ENCODE measurements around the gene SIGLEC11.

The SIGLEC11 gene

GRCh38 chr19:49913720-49914119 is 47.3 kb downstream of the SIGLEC11 start:
- no peak for TF ChIP-seq GATA3 (IDR thresholded peaks at IDR 0.05; ENCODE audit: low read depth, low read length)
- TF ChIP-seq GATA2 (IDR thresholded peaks at IDR 0.05; ENCODE audit: low read depth, low read length) = no peak

- no peak for TF ChIP-seq GATA2 (IDR thresholded peaks at IDR 0.05; ENCODE audit: low read depth, low read length)
- TF ChIP-seq GATA3 (IDR thresholded peaks at IDR 0.05; ENCODE audit: low read depth, low read length) = no peak
Measured at GRCh38 chr19:49912965-49913685, 47.8 kb downstream of the SIGLEC11 start.

GRCh38 chr19:49911381-49912145 is 49.4 kb downstream of the SIGLEC11 start:
- TF ChIP-seq GATA2 (IDR thresholded peaks at IDR 0.05; ENCODE audit: low read depth, low read length) (no peak), GATA3 (IDR thresholded peaks at IDR 0.05; ENCODE audit: low read depth, low read length) (no peak)

- TF ChIP-seq GATA3 (IDR thresholded peaks at IDR 0.05; ENCODE audit: low read depth, low read length) (no peak), GATA2 (IDR thresholded peaks at IDR 0.05; ENCODE audit: low read depth, low read length) (no peak)
Measured at GRCh38 chr19:49910179-49910578, 50.8 kb downstream of the SIGLEC11 start.

GRCh38 chr19:49908480-49909420 is 52.2 kb downstream of the SIGLEC11 start:
- TF ChIP-seq GATA2 (IDR thresholded peaks at IDR 0.05; ENCODE audit: low read depth, low read length) (no peak), GATA3 (IDR thresholded peaks at IDR 0.05; ENCODE audit: low read depth, low read length) (no peak)

- no peak for TF ChIP-seq GATA3 (IDR thresholded peaks at IDR 0.05; ENCODE audit: low read depth, low read length)
- TF ChIP-seq GATA2 (IDR thresholded peaks at IDR 0.05; ENCODE audit: low read depth, low read length) = no peak
Measured at GRCh38 chr19:49907745-49908446, 53.1 kb downstream of the SIGLEC11 start.

- TF ChIP-seq GATA3 (IDR thresholded peaks at IDR 0.05; ENCODE audit: low read depth, low read length) = no peak
- no peak for TF ChIP-seq GATA2 (IDR thresholded peaks at IDR 0.05; ENCODE audit: low read depth, low read length)
Measured at GRCh38 chr19:49906879-49907564, 54.0 kb downstream of the SIGLEC11 start.

- TF ChIP-seq GATA2 (IDR thresholded peaks at IDR 0.05; ENCODE audit: low read depth, low read length) = no peak
- no peak for TF ChIP-seq GATA3 (IDR thresholded peaks at IDR 0.05; ENCODE audit: low read depth, low read length)
Measured at GRCh38 chr19:49904136-49904535, 56.8 kb downstream of the SIGLEC11 start.
